Ovary (tissue), 3 donors: ENCODE measurements around the gene DMGDH.

Experiments
- EP300 ChIP-seq: sonication (generic); formaldehyde crosslinking; IDR thresholded peaks from one replicate; pipeline ENCODE4 v1.6.1; 2017; ENCODE audit warnings: antibody characterized with exemption
- POLR2A ChIP-seq: fragments of 450-650 bp; IDR thresholded peaks from one replicate; pipeline ENCODE4 v1.6.1; 2017; ENCODE audit warnings: antibody characterized with exemption, mild to moderate bottlenecking, moderate library complexity
- TF ChIP-seq, protein P1 (sequence below), 3 donors: fragments of 450-650 bp in 2 of 3; fragments of 200-600 bp in 1 of 3; IDR thresholded peaks; one replicate each; pipeline versions ENCODE4 v1.5.1 to v1.8.0; 2016 to 2022; ENCODE audit warnings: antibody characterized with exemption in 3 of 3, mild to moderate bottlenecking in 1 of 3
- donor health status: DM: no; HTN: no; CAD: no.

DNA sequence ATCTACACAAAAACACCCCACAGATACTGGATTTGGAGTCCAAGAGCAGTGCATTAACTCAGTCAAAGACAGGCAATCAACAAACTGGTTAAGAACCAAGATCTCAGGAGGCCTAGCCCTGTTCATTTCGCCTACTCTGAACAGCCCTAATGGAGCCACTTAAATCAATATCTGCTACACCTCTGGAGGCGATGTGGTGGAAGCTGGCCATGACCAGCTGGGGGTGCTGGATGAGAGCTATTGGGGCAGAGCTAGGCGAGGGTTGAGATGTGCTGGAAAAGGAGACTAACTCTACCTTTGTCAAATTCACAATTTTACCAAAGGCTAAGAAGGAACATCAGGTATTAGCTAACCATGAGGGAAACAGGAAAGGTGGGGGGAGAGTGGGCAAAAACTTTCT is 61.1 kb downstream of the DMGDH start:
- TF ChIP-seq, protein P1, sequence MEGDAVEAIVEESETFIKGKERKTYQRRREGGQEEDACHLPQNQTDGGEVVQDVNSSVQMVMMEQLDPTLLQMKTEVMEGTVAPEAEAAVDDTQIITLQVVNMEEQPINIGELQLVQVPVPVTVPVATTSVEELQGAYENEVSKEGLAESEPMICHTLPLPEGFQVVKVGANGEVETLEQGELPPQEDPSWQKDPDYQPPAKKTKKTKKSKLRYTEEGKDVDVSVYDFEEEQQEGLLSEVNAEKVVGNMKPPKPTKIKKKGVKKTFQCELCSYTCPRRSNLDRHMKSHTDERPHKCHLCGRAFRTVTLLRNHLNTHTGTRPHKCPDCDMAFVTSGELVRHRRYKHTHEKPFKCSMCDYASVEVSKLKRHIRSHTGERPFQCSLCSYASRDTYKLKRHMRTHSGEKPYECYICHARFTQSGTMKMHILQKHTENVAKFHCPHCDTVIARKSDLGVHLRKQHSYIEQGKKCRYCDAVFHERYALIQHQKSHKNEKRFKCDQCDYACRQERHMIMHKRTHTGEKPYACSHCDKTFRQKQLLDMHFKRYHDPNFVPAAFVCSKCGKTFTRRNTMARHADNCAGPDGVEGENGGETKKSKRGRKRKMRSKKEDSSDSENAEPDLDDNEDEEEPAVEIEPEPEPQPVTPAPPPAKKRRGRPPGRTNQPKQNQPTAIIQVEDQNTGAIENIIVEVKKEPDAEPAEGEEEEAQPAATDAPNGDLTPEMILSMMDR (IDR thresholded peaks at IDR 0.05), result no peak
- no peak for TF ChIP-seq POLR2A
- TF ChIP-seq EP300, result no peak
